NCI-H748 (cell line): ENCODE data around the gene KRT6C.

Experiments used
- DNase-seq: peaks from one replicate; lab custom pipeline; 2025; ENCODE audit not compliant: unreplicated experiment; lab: John Stamatoyannopoulos, UW

Gene KRT6C

GRCh38 chr12:52436000-52436827, 37.4 kb downstream of the KRT6C start:
- peak; percentile 26 for DNase-seq

- DNase-seq, result no peak
Observed at GRCh38 chr12:52435659-52435999, 38.0 kb downstream of the KRT6C start.

- no peak for DNase-seq
Observed at GRCh38 chr12:52434760-52435530, 38.7 kb downstream of the KRT6C start.

- no peak for DNase-seq
Observed at GRCh38 chr12:52434081-52434733, 39.4 kb downstream of the KRT6C start, which contains the start of gene KRT75. KRT75 (minus strand) TSS chr12:52434371; CDS start chr12:52434304, 67 bp downstream.

GRCh38 chr12:52433501-52434080, 40.0 kb downstream of the KRT6C start:
- no peak for DNase-seq

- DNase-seq, result no peak
Observed at GRCh38 chr12:52432559-52433207, 40.9 kb downstream of the KRT6C start.

GRCh38 chr12:52428121-52428520, 45.5 kb downstream of the KRT6C start:
- no peak for DNase-seq

GRCh38 chr12:52427083-52427482, 46.5 kb downstream of the KRT6C start:
- no peak for DNase-seq

- no peak for DNase-seq
Observed at GRCh38 chr12:52426034-52426433, 47.6 kb downstream of the KRT6C start.

- DNase-seq, result no peak
Observed at GRCh38 chr12:52425466-52425865, 48.1 kb downstream of the KRT6C start.

GRCh38 chr12:52423661-52424500, 49.7 kb downstream of the KRT6C start:
- DNase-seq, result no peak

GRCh38 chr12:52423035-52423434, 50.6 kb downstream of the KRT6C start:
- DNase-seq, result no peak

GRCh38 chr12:52419656-52420055, 53.9 kb downstream of the KRT6C start:
- DNase-seq, result no peak

GRCh38 chr12:52418576-52419110, 55.0 kb downstream of the KRT6C start:
- DNase-seq, result no peak
